GM12872 (cell line): ENCODE results near the gene TARBP1.

Experiments
- CTCF ChIP-seq: IDR thresholded peaks from 3 replicates; pipeline ENCODE4 v1.5.1; 2011; ENCODE audit warnings: low read depth, mild to moderate bottlenecking, low read length, moderate library complexity; ENCODE audit not compliant: insufficient read depth

The TARBP1 gene

GRCh38 chr1:234406871-234407270 lies 72.1 kb downstream of the TARBP1 start:
- no peak for TF ChIP-seq CTCF

GRCh38 chr1:234405676-234406075 lies 73.3 kb downstream of the TARBP1 start:
- no peak for TF ChIP-seq CTCF

- no peak for TF ChIP-seq CTCF
These were observed 76.0 kb downstream of the TARBP1 start for GRCh38 chr1:234402939-234403338.

- TF ChIP-seq CTCF, result no peak
These were observed 77.3 kb downstream of the TARBP1 start for GRCh38 chr1:234401658-234402057.

- TF ChIP-seq CTCF, result no peak
These were observed 78.2 kb downstream of the TARBP1 start for GRCh38 chr1:234400773-234401172.

GRCh38 chr1:234398849-234399381 lies 80.1 kb downstream of the TARBP1 start:
- TF ChIP-seq CTCF, result no peak

- TF ChIP-seq CTCF, result no peak
These were observed 81.2 kb downstream of the TARBP1 start for GRCh38 chr1:234397732-234398131.
